Measurements from ENCODE around the gene HUNK. TPM values are rescaled to one million over a fixed set of nuclear protein-coding genes. Genes with fewer than 3 reads are reported as not detected.

The HUNK gene
- total and polyA plus RNA-seq, 2 of the 8 experiments (the other 6 are each of a cell fraction or from before 2014, with no cell fraction given) = 1.9 to 10.2 TPM

GRCh38 chr21:31943561-31943960 lies 70.7 kb downstream of the HUNK start (continued):
- TF ChIP-seq CTCF (IDR thresholded peaks at IDR 0.05; ENCODE audit: control extremely low read depth in 1 of 3, insufficient read depth in 1 of 3, low read depth in 1 of 3, low read length in 3 of 3) (no peak), NRF1 (IDR thresholded peaks at IDR 0.05; ENCODE audit: low read depth, low read length) (no peak), RXRA (IDR thresholded peaks at IDR 0.05; ENCODE audit: insufficient read depth, low read depth, low read length) (no peak), MAFK (IDR thresholded peaks at IDR 0.05; ENCODE audit: low read depth, low read length) (no peak), HDAC6 (IDR thresholded peaks at IDR 0.05; ENCODE audit: low read depth, low read length) (no peak)
